A673 (cell line): ENCODE results near the gene GPR141. TPM values are rescaled to one million over a fixed set of nuclear protein-coding genes. Genes with fewer than 3 reads are reported as not detected.

ENCODE experiments used
- BruUV-seq: library from RNA; stranded (reverse); fragments of 400-500 nt; replicated peaks from 2 replicates; lab custom pipeline; 2021; lab: Mats Ljungman, UMichigan
- CTCF ChIA-PET: fragments of 300-600 bp; sonication (Branson Sonifier 250); formaldehyde crosslinking; loops from one replicate; lab custom pipeline; 2022; ENCODE audit warnings: antibody characterized with exemption; lab: Charles Lee
- POLR2A ChIA-PET: fragments of 300-600 bp; sonication (Branson Sonifier 250); formaldehyde crosslinking; loops from one replicate; lab custom pipeline; 2022; ENCODE audit warnings: antibody characterized with exemption; ENCODE audit not compliant: low non-redundant PET; lab: Charles Lee
- DNase-seq: peaks from one replicate; pipeline ENCODE4 v3.0.0-alpha.2; 2015; ENCODE audit warnings: low spot score
- H3K27ac ChIP-seq: fragments of 200-600 bp; sonication (generic); 2 replicates; pipeline ENCODE4 v1.5.1; 2016; ENCODE audit warnings: mixed run types, low read depth, mild to moderate bottlenecking, mixed read lengths, antibody characterized with exemption, low read length; ENCODE audit not compliant: poor library complexity, severe bottlenecking
- H3K27me3 ChIP-seq: fragments of 200-600 bp; sonication (generic); replicated peaks from 2 replicates; pipeline ENCODE4 v1.6.1; 2017; ENCODE audit warnings: mixed run types, low read depth, mild to moderate bottlenecking, mixed read lengths, antibody characterized with exemption, low read length; ENCODE audit not compliant: insufficient read depth, poor library complexity
- H3K36me3 ChIP-seq: fragments of 200-600 bp; sonication (generic); 2 replicates; pipeline ENCODE4 v1.6.1; 2016; ENCODE audit warnings: mixed run types, mild to moderate bottlenecking, mixed read lengths, antibody characterized with exemption, low read length; ENCODE audit not compliant: insufficient read depth, poor library complexity, severe bottlenecking
- H3K4me1 ChIP-seq: fragments of 200-600 bp; sonication (generic); 2 replicates; pipeline ENCODE4 v1.6.1; 2017; ENCODE audit warnings: mixed run types, mild to moderate bottlenecking, mixed read lengths, antibody characterized with exemption, low read length; ENCODE audit not compliant: insufficient read depth, poor library complexity, severe bottlenecking
- H3K4me3 ChIP-seq: fragments of 200-600 bp; sonication (generic); 2 replicates; pipeline ENCODE4 v1.5.1; 2016; ENCODE audit warnings: low read depth, mixed run types, mild to moderate bottlenecking, mixed read lengths, low read length; ENCODE audit not compliant: poor library complexity, severe bottlenecking
- H3K9me3 ChIP-seq: fragments of 200-600 bp; sonication (generic); 2 replicates; pipeline ENCODE4 v1.6.1; 2016; ENCODE audit warnings: mixed run types, low read depth, mild to moderate bottlenecking, mixed read lengths, antibody characterized with exemption, low read length; ENCODE audit not compliant: poor library complexity, severe bottlenecking
- EZH2 ChIP-seq: fragments of 200-600 bp; sonication (generic); IDR thresholded peaks from 2 replicates; pipeline ENCODE4 v1.6.1; 2017; ENCODE audit warnings: borderline replicate concordance, low read depth, mild to moderate bottlenecking, mixed read lengths, antibody characterized with exemption, low read length; ENCODE audit not compliant: poor library complexity, severe bottlenecking
- intact Hi-C: fragments of 100-400 bp; cut with micrococcal nuclease; formaldehyde crosslinking; loops from one replicate; pipeline ENCODE4 v1.10.0; 2022; ENCODE audit not compliant: unreplicated experiment
- total RNA-seq: library from RNA; stranded (reverse); gene quantifications from 2 replicates; pipeline ENCODE4 v1.2.3, GENCODE V29; 2021
- TF ChIP-seq, protein P1 (sequence below): fragments of 300-800, 200-600 bp; sonication (generic); conservative IDR thresholded peaks from 2 replicates; pipeline ENCODE4 v1.5.1; 2017; ENCODE audit warnings: low read depth, mild to moderate bottlenecking, antibody characterized with exemption, low read length, moderate library complexity, mixed read lengths

GPR141 gene
- total RNA-seq, 1 experiment from 2014 or later: not detected

DNA sequence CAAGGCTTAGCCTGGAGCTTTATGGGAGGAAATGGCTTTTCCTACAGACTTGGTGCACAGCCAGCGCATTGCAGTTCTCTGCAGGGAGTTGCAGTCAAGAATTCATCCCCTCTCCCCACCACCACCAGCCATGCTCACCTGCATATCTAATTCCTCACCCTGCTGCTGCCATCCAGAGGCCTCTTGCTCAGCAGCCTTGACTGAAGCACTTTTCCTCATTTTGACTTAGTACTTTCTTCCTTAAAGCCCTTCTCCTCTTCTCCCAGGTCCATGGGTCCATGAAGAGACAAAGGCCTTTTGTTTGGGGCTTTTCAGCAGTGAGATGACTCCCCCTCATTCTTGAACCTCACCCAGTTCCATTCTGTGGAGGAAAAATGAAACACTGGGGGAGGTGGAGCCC, 39.7 kb upstream of the GPR141 start:
- Histone ChIP-seq H3K4me1 (no peaks in the 10 kb centered on the region), H3K27ac (no peak overlapping the region), H3K9me3 (no peaks in the 10 kb centered on the region), H3K27me3 (no peaks in the 10 kb centered on the region), H3K4me3 (no peak overlapping the region), H3K36me3 (no peaks in the 10 kb centered on the region)
- no TSS peak for BruUV-seq
- ChIA-PET POLR2A (no interaction called here), CTCF (no interaction called here)
- intact Hi-C loops: no loop called here
- TF ChIP-seq, protein P1, sequence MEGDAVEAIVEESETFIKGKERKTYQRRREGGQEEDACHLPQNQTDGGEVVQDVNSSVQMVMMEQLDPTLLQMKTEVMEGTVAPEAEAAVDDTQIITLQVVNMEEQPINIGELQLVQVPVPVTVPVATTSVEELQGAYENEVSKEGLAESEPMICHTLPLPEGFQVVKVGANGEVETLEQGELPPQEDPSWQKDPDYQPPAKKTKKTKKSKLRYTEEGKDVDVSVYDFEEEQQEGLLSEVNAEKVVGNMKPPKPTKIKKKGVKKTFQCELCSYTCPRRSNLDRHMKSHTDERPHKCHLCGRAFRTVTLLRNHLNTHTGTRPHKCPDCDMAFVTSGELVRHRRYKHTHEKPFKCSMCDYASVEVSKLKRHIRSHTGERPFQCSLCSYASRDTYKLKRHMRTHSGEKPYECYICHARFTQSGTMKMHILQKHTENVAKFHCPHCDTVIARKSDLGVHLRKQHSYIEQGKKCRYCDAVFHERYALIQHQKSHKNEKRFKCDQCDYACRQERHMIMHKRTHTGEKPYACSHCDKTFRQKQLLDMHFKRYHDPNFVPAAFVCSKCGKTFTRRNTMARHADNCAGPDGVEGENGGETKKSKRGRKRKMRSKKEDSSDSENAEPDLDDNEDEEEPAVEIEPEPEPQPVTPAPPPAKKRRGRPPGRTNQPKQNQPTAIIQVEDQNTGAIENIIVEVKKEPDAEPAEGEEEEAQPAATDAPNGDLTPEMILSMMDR: no peak
- no peak for DNase-seq

DNA sequence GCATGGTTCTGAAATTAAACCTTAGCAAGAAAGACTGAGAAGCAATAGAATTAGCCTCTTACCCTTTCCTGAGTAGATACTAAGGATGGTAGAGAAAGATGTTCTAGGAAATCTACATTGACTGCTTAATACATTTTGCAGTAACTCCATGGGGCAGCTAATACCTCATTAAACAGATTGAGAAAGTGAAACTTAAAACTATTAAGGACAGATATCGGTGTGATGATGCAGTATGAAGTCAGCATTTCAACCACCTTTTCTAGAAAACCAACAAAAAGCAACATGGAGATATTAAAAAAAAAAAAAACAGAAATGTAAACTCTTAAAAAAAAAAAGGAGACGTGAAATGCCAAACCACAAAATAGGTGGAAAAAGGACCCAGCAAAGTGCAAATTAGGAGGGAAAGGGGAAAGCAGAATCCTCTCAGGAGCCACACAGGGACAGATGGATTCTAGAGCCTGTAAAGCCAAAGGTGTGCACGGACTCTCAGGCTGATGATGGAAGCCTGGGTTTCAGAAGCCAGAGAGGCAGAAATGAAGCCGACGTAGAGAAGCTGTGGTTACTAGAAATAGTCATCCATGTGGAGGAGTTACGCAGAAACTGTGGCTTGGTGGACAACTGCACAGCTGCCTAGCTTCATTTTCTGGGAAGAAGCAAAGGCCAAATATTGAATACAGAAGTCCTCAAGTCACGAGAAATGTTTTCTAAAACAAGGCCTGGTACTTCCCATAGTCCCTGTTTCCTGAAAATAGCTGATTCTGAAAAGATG, 38.1 kb upstream of the GPR141 start:
- Histone ChIP-seq H3K9me3 (no peaks in the 10 kb centered on the region), H3K36me3 (no peaks in the 10 kb centered on the region), H3K27ac (no peak overlapping the region), H3K4me1 (no peaks in the 10 kb centered on the region), H3K27me3 (no peaks in the 10 kb centered on the region), H3K4me3 (no peak overlapping the region)
- TF ChIP-seq, protein P1: no peak
- no peak for TF ChIP-seq EZH2
- intact Hi-C loops: no loop called here
- ChIA-PET POLR2A (no interaction called here), CTCF (no interaction called here)
- no TSS peak for BruUV-seq
- no peak for DNase-seq

DNA sequence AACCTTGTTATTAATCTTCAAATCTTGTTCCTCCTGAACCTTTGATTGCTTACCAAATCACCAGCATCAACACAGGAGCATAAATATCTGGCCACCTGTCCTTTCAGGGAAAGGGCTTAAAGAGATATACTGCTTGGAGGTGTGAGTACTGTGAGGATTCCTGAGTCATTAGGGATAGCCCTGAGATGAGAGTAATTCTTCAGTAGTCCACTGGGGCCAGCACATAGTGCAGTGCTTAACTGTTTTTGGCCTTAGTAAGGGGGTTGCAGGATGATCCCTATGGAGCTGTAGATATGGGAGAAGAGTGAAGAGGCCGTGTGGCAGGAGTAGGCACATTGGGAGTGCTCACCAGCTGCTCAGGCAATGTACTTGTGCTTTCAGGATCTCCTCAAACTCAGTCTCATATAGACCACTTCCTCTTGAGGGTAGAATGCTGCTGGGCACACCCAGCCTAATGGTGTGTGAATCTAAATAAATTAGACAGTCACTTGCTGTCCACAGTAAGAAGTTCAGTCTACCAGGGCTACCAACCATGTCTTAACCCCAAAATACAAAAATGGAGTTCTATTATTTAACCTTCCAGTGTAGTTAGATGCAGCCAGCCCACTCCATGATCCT, 26.5 kb upstream of the GPR141 start:
- CTCF ChIA-PET: no interaction called here
- TF ChIP-seq EZH2: no peak
- TF ChIP-seq, protein P1: no peak
- H3K4me1 ChIP-seq: no peaks in the 10 kb centered on the region
- DNase-seq: no peak
- H3K27me3 ChIP-seq: no peaks in the 10 kb centered on the region
- H3K9me3 ChIP-seq: no peaks in the 10 kb centered on the region
- H3K4me3 ChIP-seq: no peak overlapping the region
- intact Hi-C loops: no loop called here
- no TSS peak for BruUV-seq
- POLR2A ChIA-PET: no interaction called here
- no peaks in the 10 kb centered on the region for H3K36me3 ChIP-seq
- no peak overlapping the region for H3K27ac ChIP-seq
